ENCODE measurements around the gene TASL.

GRCh38 chrX:30561191-30561590 is 16.4 kb downstream of the TASL start:
- TF ChIP-seq EZH2 (IDR thresholded peaks at IDR 0.05; ENCODE audit: borderline replicate concordance, low read depth, low read length, severe bottlenecking) (no peak), MAX (IDR thresholded peaks at IDR 0.05; ENCODE audit: insufficient read depth, insufficient read length) (no peak)
- TF ChIP-seq, protein P1, sequence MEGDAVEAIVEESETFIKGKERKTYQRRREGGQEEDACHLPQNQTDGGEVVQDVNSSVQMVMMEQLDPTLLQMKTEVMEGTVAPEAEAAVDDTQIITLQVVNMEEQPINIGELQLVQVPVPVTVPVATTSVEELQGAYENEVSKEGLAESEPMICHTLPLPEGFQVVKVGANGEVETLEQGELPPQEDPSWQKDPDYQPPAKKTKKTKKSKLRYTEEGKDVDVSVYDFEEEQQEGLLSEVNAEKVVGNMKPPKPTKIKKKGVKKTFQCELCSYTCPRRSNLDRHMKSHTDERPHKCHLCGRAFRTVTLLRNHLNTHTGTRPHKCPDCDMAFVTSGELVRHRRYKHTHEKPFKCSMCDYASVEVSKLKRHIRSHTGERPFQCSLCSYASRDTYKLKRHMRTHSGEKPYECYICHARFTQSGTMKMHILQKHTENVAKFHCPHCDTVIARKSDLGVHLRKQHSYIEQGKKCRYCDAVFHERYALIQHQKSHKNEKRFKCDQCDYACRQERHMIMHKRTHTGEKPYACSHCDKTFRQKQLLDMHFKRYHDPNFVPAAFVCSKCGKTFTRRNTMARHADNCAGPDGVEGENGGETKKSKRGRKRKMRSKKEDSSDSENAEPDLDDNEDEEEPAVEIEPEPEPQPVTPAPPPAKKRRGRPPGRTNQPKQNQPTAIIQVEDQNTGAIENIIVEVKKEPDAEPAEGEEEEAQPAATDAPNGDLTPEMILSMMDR (IDR thresholded peaks at IDR 0.05; ENCODE audit: extremely low read depth in 1 of 2, insufficient read depth in 1 of 2, low read depth in 1 of 2, low read length in 2 of 2), result no peak

Data from endothelial cell of umbilical vein (primary cell).